ENCODE measurements around the gene NTRK3.

The NTRK3 gene

GRCh38 chr15:88256279-88257230, at the start of gene NTRK3:
NTRK3 (minus strand) TSS chr15:88256739; CDS start chr15:88256153, 586 bp downstream.
- DNase-seq, result no peak

GRCh38 chr15:88303395-88303794, 46.9 kb upstream of the NTRK3 start:
- DNase-seq, result no peak

GRCh38 chr15:88302373-88302772, 45.8 kb upstream of the NTRK3 start:
- no peak for DNase-seq

GRCh38 chr15:88301311-88301710, 44.8 kb upstream of the NTRK3 start:
- no peak for DNase-seq

- no peak for DNase-seq
Measured at GRCh38 chr15:88300861-88301260, 44.3 kb upstream of the NTRK3 start.

GRCh38 chr15:88300089-88300488, 43.5 kb upstream of the NTRK3 start:
- DNase-seq, result no peak

GRCh38 chr15:88299497-88299896, 43.0 kb upstream of the NTRK3 start:
- no peak for DNase-seq

GRCh38 chr15:88288661-88289060, 32.1 kb upstream of the NTRK3 start:
- no peak for DNase-seq

GRCh38 chr15:88288206-88288605, 31.7 kb upstream of the NTRK3 start:
- no peak for DNase-seq

- DNase-seq, result no peak
Measured at GRCh38 chr15:88284318-88284998, 27.9 kb upstream of the NTRK3 start.

- DNase-seq, result no peak
Measured at GRCh38 chr15:88282614-88283013, 26.1 kb upstream of the NTRK3 start.

- DNase-seq, result no peak
Measured at GRCh38 chr15:88276821-88277410, 20.4 kb upstream of the NTRK3 start.

GRCh38 chr15:88275804-88276203, 19.3 kb upstream of the NTRK3 start:
- DNase-seq, result no peak

- DNase-seq, result peak; percentile 17 to 27
Measured at GRCh38 chr15:88274553-88275460, 18.3 kb upstream of the NTRK3 start.

- no peak for DNase-seq
Measured at GRCh38 chr15:88272421-88272820, 15.9 kb upstream of the NTRK3 start.

GRCh38 chr15:88269356-88270062, 13.0 kb upstream of the NTRK3 start:
- no peak for DNase-seq

- DNase-seq, result no peak
Measured at GRCh38 chr15:88267720-88268119, 11.2 kb upstream of the NTRK3 start.

- DNase-seq, result no peak
Measured at GRCh38 chr15:88266170-88266569, 9.6 kb upstream of the NTRK3 start.

GRCh38 chr15:88264622-88265021, 8.1 kb upstream of the NTRK3 start:
- no peak for DNase-seq

GRCh38 chr15:88262064-88262463, 5.5 kb upstream of the NTRK3 start:
- DNase-seq, result no peak

GRCh38 chr15:88258093-88258641, 1.6 kb upstream of the NTRK3 start:
- no peak for DNase-seq
